Ovary (tissue), 9 donors: ENCODE results near the gene UGT1A6. TPM values are rescaled to one million over a fixed set of nuclear protein-coding genes. Genes with fewer than 3 reads are reported as not detected.

Experiments
- polyA plus RNA-seq, 2 donors: library from polyadenylated mRNA; stranded (reverse); fragments of 200-250 nt in 1 of 2; fragments of 350-450 nt in 1 of 2; fragmentation: Illumina TruSeq in 1 of 2; extraction: RNeasy Lipid Tissue Mini Kit (QIAGEN cat#74804) in 1 of 2; gene quantifications; one replicate each; pipeline ENCODE4 v1.2.3, GENCODE V29; 2013 to 2014
- total RNA-seq, 7 donors: library from RNA; depleted of rRNA in 2 of 7; stranded (reverse); fragments of >200 nt in 2 of 7; fragmentation: NEBNext Ultra II Directional in 3 of 7; extraction: Animal tissue kit (Norgen Biotek cat#: 25700) in 3 of 7; gene quantifications; one replicate each; pipeline versions ENCODE4 v1.1.0 to v1.2.4, GENCODE V29; 2016 to 2023
- donor health status: DM: no; HTN: no; CAD: no; lungs with moderate emphysema.
- donor health status: DM: no; HTN: no; CAD: no.
- donor health status: Bipolar disorder and iron deficiency.
- donor health status: DM: yes; HTN: yes; CAD: no.
- donor health status: DM: no; HTN: no; CAD: no.
- donor health status: DM: yes; HTN: yes; CAD: no.

The UGT1A6 gene
- total and polyA plus RNA-seq, 9 donors = not detected

Other genes starting within 250 kb of the UGT1A6 start
- gene USP40, start 126.1 kb upstream of the UGT1A6 start, total RNA-seq = 10 to 100 TPM; 24.4 to 44.6 (median 36.2) TPM
- 10 to 100 TPM; 18.0 to 29.4 TPM for gene USP40, start 126.1 kb upstream of the UGT1A6 start, polyA plus RNA-seq
- not detected for gene UGT1A8, start 75.3 kb upstream of the UGT1A6 start, total RNA-seq
- gene UGT1A8, start 75.3 kb upstream of the UGT1A6 start, polyA plus RNA-seq = not detected
- gene UGT1A10, start 56.4 kb upstream of the UGT1A6 start, total RNA-seq = not detected
- gene UGT1A10, start 56.4 kb upstream of the UGT1A6 start, polyA plus RNA-seq = not detected
- under 1 TPM in 1 of 7 donors, not detected in 6; 0.36 TPM for gene UGT1A9, start 21.0 kb upstream of the UGT1A6 start, total RNA-seq
- gene UGT1A9, start 21.0 kb upstream of the UGT1A6 start, polyA plus RNA-seq = not detected
- not detected for gene UGT1A7, start 11.0 kb upstream of the UGT1A6 start, total RNA-seq
- gene UGT1A7, start 11.0 kb upstream of the UGT1A6 start, polyA plus RNA-seq = not detected
- gene UGT1A5, start 20.0 kb downstream of the UGT1A6 start, total RNA-seq = not detected
- not detected for gene UGT1A5, start 20.0 kb downstream of the UGT1A6 start, polyA plus RNA-seq
- gene UGT1A4, start 25.8 kb downstream of the UGT1A6 start, total RNA-seq = under 1 TPM in 2 of 7 donors, not detected in 5; 0.11 to 0.36 TPM
- not detected for gene UGT1A4, start 25.8 kb downstream of the UGT1A6 start, polyA plus RNA-seq
- not detected for gene UGT1A3, start 36.2 kb downstream of the UGT1A6 start, total RNA-seq
- gene UGT1A3, start 36.2 kb downstream of the UGT1A6 start, polyA plus RNA-seq = not detected
- under 1 TPM in 2 of 7 donors, not detected in 5; 0.13 to 0.15 TPM for gene UGT1A1, start 67.4 kb downstream of the UGT1A6 start, total RNA-seq
- gene UGT1A1, start 67.4 kb downstream of the UGT1A6 start, polyA plus RNA-seq = not detected
- not detected for gene MROH2A, start 85.4 kb downstream of the UGT1A6 start, total RNA-seq
- not detected for gene MROH2A, start 85.4 kb downstream of the UGT1A6 start, polyA plus RNA-seq
- gene HJURP, start 161.6 kb downstream of the UGT1A6 start, total RNA-seq = 1 to 10 TPM in 1 of 7 donors, under 1 TPM in 2, not detected in 4; 0.07 to 1.3 (median 0.94) TPM
- 1 to 10 TPM in 1 of 2 donors, under 1 TPM in 1; 0.48 to 1.5 TPM for gene HJURP, start 161.6 kb downstream of the UGT1A6 start, polyA plus RNA-seq
- gene TRPM8, start 224.5 kb downstream of the UGT1A6 start, total RNA-seq = under 1 TPM in 1 of 7 donors, not detected in 6; 0.92 TPM
- gene TRPM8, start 224.5 kb downstream of the UGT1A6 start, polyA plus RNA-seq = not detected